ENCODE measurements around the gene HLA-G. TPM values are rescaled to one million over a fixed set of nuclear protein-coding genes. Genes with fewer than 3 reads are reported as not detected.
"Not testable (repeated sequence)": the region's sequence is repeated elsewhere in the genome, so short reads cannot be mapped to it uniquely, and the experiment has no call there.

HLA-G gene
- total RNA-seq (under 1 TPM in 1 of 2 donors, not detected in 1; 0.85 TPM), total RNA-seq (4.4 to 5.6 reads per million in 2 donors)

DNA sequence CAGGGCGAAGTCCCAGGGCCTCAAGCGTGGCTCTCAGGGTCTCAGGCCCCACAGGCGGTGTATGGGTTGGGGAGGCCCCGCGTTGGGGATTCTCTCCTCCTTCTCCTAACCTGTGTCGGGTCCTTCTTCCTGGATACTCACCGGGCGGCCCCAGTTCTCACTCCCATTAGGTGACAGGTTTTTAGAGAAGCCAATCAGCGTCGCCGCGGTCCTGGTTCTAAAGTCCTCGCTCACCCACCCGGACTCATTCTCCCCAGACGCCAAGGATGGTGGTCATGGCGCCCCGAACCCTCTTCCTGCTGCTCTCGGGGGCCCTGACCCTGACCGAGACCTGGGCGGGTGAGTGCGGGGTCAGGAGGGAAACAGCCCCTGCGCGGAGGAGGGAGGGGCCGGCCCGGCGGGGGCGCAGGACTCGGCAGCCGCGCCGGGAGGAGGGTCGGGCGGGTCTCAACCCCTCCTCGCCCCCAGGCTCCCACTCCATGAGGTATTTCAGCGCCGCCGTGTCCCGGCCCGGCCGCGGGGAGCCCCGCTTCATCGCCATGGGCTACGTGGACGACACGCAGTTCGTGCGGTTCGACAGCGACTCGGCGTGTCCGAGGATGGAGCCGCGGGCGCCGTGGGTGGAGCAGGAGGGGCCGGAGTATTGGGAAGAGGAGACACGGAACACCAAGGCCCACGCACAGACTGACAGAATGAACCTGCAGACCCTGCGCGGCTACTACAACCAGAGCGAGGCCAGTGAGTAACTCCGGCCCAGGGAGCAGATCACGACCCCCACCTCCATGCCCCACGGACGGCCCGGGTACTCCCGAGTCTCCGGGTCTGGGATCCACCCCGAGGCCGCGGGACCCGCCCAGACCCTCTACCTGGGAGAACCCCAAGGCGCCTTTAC, at the start of gene HLA-G:
Gene HLA-G (plus strand): TSS at position 247 of the 892 bp plus-strand sequence. CDS start 20 bp downstream, at position 267.
- no peak within 1 kb of the TSS for H3K27ac Mint-ChIP-seq
- DNase-seq (no peak), ATAC-seq (peak; percentile 32)
- peaks cover 12% of the 10 kb centered on the region for H3K4me1 Mint-ChIP-seq
- H3K4me3 Mint-ChIP-seq, result peak within 1 kb of the TSS; percentile 77
- peaks cover 74% of the 10 kb centered on the region for H3K27me3 Mint-ChIP-seq
- H3K36me3 Mint-ChIP-seq (ENCODE audit: low read depth), result peaks cover 6% of the 10 kb centered on the region
- H3K9me3 ChIP-seq (ENCODE audit: control insufficient read depth, low read length, poor library complexity, severe bottlenecking), result no peaks in the 10 kb centered on the region

DNA sequence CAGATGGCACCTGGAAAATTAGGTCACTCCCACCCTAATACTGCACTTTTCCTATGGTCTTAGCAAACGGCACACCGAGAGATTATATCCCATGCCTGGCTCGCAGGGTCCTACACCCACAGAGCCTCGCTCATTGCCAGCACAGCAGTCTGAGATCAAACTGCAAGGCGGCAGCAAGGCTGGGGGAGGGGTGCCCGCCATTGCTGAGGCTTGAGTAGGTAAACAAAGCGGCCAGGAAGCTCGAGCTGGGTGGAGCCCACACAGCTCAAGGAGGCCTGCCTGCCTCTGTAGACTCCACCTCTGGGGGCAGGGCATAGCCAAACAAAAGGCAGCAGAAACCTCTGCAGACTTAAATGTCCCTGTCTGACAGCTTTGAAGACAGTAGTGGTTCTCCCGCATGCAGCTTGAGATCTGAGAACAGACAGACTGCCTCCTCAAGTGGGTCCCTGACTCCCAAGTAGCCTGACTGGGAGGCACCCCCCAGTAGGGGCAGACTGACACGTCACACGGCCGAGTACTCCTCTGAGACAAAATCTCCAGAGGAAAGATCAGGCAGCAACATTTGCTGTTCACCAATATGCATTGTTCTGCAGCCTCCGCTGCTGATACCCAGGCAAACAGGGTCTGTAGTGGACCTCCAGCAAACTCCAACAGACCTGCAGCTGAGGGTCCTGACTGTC, 47.5 kb upstream of the HLA-G start:
- DNase-seq; H3K36me3 Mint-ChIP-seq (ENCODE audit: low read depth); H3K4me1 Mint-ChIP-seq; H3K27ac Mint-ChIP-seq; H3K4me3 Mint-ChIP-seq; ATAC-seq; H3K9me3 ChIP-seq (ENCODE audit: control insufficient read depth, low read length, poor library complexity, severe bottlenecking): not testable (repeated sequence)
- peaks cover 35% of the 10 kb centered on the region for H3K27me3 Mint-ChIP-seq

DNA sequence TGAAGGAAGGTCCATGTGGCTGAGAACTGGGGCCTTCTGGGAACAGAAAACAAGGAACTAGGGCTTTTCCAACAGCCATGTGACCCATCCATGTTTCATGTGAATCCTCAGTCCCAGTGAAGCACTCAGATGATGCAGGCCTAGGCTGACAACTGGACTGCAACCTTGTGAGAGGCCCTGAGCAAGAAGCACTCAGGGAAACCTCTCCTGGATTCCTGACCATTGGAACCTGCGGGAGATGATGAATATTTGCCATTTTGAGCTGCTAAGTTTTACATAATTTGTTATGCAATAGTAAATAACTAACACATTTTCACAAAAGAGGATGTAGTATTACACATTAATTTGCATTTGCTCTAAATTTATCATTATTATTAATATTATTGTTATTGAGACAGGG, 38.4 kb upstream of the HLA-G start:
- H3K4me1 Mint-ChIP-seq, result peaks cover 14% of the 10 kb centered on the region
- H3K27me3 Mint-ChIP-seq, result peaks cover 24% of the 10 kb centered on the region
- H3K4me3 Mint-ChIP-seq, result no peak overlapping the region
- H3K36me3 Mint-ChIP-seq (ENCODE audit: low read depth), result peaks cover 2% of the 10 kb centered on the region
- H3K27ac Mint-ChIP-seq, result no peak overlapping the region
- ATAC-seq (no peak), DNase-seq (no peak)
- no peaks in the 10 kb centered on the region for H3K9me3 ChIP-seq (ENCODE audit: control insufficient read depth, low read length, poor library complexity, severe bottlenecking)

DNA sequence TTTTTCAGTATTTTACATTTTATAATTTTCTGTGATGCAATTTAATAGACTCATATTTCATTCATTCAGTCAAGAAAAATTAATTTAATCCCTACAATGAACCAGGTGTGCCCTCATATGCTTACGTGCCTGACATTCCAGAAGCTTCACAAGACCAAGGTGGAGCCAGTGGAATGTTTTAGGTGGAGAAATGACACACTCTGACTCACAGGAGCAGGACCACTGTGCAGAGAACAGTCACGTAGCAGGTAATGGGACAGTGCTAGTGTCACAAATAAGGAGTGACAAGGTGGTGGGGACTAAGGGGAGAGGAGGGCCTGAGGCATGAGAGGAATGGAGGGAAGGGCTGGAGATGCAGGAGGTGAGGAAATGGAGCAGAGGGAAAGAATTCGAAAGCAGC, 37.0 kb upstream of the HLA-G start:
- DNase-seq (no peak), ATAC-seq (no peak)
- no peaks in the 10 kb centered on the region for H3K9me3 ChIP-seq (ENCODE audit: control insufficient read depth, low read length, poor library complexity, severe bottlenecking)
- H3K36me3 Mint-ChIP-seq (ENCODE audit: low read depth), result peaks cover 2% of the 10 kb centered on the region
- H3K27me3 Mint-ChIP-seq, result peaks cover 31% of the 10 kb centered on the region
- no peak overlapping the region for H3K27ac Mint-ChIP-seq
- peaks cover 15% of the 10 kb centered on the region for H3K4me1 Mint-ChIP-seq
- H3K4me3 Mint-ChIP-seq, result peak overlapping the region; percentile 60

DNA sequence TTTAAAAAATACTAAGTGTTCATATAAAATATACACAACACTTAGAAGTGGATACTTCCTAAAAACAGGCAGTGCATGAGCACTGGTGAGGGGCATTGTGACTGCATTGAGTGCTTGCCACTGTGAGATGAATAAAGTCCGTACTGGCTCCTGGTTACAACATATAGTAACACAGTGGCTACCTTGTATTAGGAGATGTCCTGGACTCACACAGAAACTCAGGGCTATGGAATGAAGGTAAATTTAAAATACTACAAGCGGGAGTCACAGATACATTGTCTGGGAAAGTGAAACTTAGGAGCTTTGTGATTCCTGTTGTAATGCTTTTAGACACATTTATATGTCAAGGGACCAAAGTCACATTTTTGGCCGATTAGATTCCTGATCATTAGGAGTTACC, 36.5 kb upstream of the HLA-G start:
- no peaks in the 10 kb centered on the region for H3K36me3 Mint-ChIP-seq (ENCODE audit: low read depth)

DNA sequence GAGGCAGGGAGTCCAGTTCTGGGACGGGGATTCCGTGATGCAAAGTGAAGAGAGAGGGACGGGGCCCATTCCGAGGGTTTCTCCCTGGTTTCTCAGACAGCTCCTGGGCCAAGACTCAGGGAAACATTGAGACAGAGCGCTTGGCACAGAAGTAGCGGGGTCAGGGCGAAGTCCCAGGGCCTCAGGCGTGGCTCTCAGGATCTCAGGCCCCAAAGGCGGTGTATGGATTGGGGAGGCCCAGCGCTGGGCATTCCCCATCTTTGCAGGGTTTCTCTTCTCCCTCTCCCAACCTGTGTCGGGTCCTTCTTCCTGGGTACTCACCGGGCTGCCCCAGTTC, 35.9 kb upstream of the HLA-G start:
- Mint-ChIP-seq H3K36me3 (ENCODE audit: low read depth) (no peaks in the 10 kb centered on the region), H3K27me3 (peaks cover 25% of the 10 kb centered on the region), H3K27ac (peak overlapping the region; percentile 67), H3K4me1 (peaks cover 15% of the 10 kb centered on the region), H3K4me3 (peak overlapping the region; percentile 89)
- H3K9me3 ChIP-seq (ENCODE audit: control insufficient read depth, low read length, poor library complexity, severe bottlenecking), result no peaks in the 10 kb centered on the region
- no peak for DNase-seq
- ATAC-seq, result no peak

More for the DNA sequence above, 36.5 kb upstream of the HLA-G start:
- Mint-ChIP-seq H3K27me3 (peaks cover 26% of the 10 kb centered on the region), H3K27ac (peak overlapping the region; percentile 67), H3K4me1 (peaks cover 15% of the 10 kb centered on the region), H3K4me3 (peak overlapping the region; percentile 89)
- no peaks in the 10 kb centered on the region for H3K9me3 ChIP-seq (ENCODE audit: control insufficient read depth, low read length, poor library complexity, severe bottlenecking)
- DNase-seq, result no peak
- ATAC-seq, result no peak

DNA sequence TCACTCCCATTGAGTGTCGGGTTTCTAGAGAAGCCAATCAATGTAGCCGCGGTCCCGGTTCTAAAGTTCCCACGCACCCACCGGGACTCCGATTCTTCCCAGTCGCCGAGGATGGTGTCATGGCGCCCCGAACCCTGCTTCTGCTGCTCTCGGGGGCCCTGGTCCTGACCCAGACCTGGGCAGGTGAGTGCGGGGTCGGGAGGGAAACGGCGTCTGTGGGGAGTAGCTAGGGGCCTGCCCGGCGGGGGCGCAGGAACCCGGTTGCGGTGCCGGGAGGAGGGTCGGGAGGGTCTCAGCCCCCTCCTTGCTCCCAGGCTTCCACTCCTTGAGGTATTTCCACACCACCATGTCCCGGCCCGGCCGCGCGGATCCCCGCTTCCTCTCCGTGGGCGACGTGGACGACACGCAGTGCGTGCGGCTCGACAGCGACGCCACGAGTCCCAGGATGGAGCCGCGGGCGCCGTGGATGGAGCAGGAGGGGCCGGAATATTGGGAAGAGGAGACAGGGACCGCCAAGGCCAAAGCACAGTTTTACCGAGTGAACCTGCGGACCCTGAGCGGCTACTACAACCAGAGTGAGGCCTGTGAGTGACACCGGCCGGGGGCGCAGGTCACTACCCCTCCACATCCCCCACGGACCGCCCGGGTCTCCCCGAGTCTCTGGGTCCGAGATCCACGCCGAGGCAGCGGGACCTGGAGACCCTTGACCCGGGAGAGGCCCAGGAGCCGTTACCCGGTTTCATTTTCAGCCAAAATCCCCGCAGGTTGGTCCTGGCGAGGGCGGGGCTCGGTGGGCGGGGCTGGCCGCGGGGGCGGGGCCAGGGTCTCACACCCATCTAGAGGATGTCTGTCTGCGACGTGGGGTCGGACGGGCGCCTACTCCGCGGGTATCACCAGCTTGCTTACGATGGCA, 35.2 kb upstream of the HLA-G start:
- H3K9me3 ChIP-seq (ENCODE audit: control insufficient read depth, low read length, poor library complexity, severe bottlenecking), result no peaks in the 10 kb centered on the region
- Mint-ChIP-seq H3K36me3 (ENCODE audit: low read depth) (no peaks in the 10 kb centered on the region), H3K4me3 (peak overlapping the region; percentile 89), H3K27me3 (peaks cover 19% of the 10 kb centered on the region), H3K4me1 (peaks cover 15% of the 10 kb centered on the region), H3K27ac (peak overlapping the region; percentile 67)
- ATAC-seq (peak; percentile 92), DNase-seq (peak; percentile 53 to 78 (median 63))

DNA sequence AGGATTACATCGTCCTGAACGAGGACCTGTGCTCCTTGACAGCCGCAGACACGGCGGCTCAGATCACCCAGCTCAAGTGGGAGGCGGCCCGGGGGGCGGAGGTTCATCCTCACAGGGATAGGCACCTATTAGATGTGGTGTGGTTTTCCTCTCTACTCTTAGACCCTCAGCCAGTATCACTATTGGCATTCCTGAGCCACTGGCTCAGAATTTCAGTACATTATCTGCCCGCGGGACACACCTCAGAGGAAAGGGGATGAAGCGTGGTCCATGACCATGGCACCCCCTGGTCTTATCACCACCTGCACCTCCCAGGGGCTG, 34.6 kb upstream of the HLA-G start:
- DNase-seq, result no peak
- H3K9me3 ChIP-seq (ENCODE audit: control insufficient read depth, low read length, poor library complexity, severe bottlenecking), result no peaks in the 10 kb centered on the region
- no peak for ATAC-seq
- Mint-ChIP-seq H3K4me3 (peak overlapping the region; percentile 89), H3K27ac (peak overlapping the region; percentile 67), H3K36me3 (ENCODE audit: low read depth) (no peaks in the 10 kb centered on the region), H3K4me1 (peaks cover 15% of the 10 kb centered on the region), H3K27me3 (peaks cover 15% of the 10 kb centered on the region)

DNA sequence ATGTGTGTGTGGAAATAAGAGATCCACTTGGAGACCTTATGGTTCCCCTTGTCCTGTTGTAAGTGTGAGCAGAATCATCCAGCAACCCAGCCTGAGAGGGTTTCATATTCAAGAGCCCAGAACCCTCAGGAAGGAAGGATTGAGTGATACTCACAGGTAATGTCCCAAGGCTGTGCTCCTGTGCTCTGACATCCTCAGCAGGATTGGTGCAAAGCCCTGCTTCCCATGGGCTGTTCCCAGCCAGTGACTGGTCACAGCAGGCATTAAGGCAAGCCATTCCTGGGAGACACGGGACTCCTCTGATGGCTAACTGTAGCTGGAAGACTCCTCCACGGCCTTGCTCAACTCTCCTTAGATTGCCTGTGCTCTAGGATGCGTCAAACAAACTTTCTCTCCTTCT, 33.8 kb upstream of the HLA-G start:
- no peak overlapping the region for H3K4me3 Mint-ChIP-seq
- no peak for DNase-seq
- H3K4me1 Mint-ChIP-seq, result peaks cover 15% of the 10 kb centered on the region
- H3K9me3 ChIP-seq (ENCODE audit: control insufficient read depth, low read length, poor library complexity, severe bottlenecking), result no peaks in the 10 kb centered on the region
- peaks cover 22% of the 10 kb centered on the region for H3K27me3 Mint-ChIP-seq
- ATAC-seq, result no peak
- H3K36me3 Mint-ChIP-seq (ENCODE audit: low read depth), result peaks cover 3% of the 10 kb centered on the region
- no peak overlapping the region for H3K27ac Mint-ChIP-seq

DNA sequence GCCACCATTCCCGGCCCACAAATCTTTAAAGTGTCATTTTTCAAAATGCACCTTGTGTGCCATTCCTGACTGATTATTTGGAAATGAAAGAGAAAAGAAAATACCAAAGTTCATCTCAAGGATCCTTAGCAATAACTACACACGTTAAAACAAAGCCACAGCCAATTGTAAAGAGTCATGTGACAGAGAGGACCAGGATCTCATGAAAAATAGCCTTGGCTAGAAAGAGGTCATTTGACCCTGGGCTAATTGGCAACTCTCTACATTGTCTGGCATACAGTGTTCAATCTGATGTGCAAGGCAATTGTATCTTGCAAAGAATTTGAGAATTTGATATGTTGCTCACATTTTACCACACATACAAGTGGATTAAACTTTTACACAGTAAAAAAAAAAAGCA, 31.6 kb upstream of the HLA-G start:
- H3K4me1 Mint-ChIP-seq, result peaks cover 15% of the 10 kb centered on the region
- ATAC-seq (no peak), DNase-seq (no peak)
- H3K4me3 Mint-ChIP-seq, result no peak overlapping the region
- H3K27ac Mint-ChIP-seq, result no peak overlapping the region
- peaks cover 3% of the 10 kb centered on the region for H3K36me3 Mint-ChIP-seq (ENCODE audit: low read depth)
- H3K9me3 ChIP-seq (ENCODE audit: control insufficient read depth, low read length, poor library complexity, severe bottlenecking), result no peaks in the 10 kb centered on the region
- H3K27me3 Mint-ChIP-seq, result peaks cover 23% of the 10 kb centered on the region

DNA sequence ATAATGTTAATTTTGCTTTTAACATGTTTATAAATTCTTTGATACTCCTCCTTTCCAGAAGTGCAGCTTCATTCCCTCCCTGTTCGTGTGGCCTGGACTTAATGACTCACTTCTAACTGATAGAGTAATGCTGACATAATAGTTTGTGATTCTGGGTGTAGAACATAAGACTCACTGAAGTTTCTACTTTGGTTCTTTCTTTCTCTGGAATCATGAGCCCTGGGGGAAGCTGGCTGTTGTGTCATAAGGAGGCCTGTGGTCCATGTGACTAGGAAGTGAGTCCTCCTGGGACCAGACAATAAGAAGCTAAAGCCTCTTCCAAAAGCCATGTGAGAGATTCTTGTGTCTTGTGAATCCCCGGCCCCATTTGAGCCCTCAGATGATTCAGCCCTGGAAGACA, 30.5 kb upstream of the HLA-G start:
- Mint-ChIP-seq H3K4me3 (no peak overlapping the region), H3K4me1 (peaks cover 7% of the 10 kb centered on the region), H3K27ac (no peak overlapping the region), H3K36me3 (ENCODE audit: low read depth) (peaks cover 3% of the 10 kb centered on the region), H3K27me3 (peaks cover 28% of the 10 kb centered on the region)
- no peaks in the 10 kb centered on the region for H3K9me3 ChIP-seq (ENCODE audit: control insufficient read depth, low read length, poor library complexity, severe bottlenecking)
- ATAC-seq (no peak), DNase-seq (no peak)

DNA sequence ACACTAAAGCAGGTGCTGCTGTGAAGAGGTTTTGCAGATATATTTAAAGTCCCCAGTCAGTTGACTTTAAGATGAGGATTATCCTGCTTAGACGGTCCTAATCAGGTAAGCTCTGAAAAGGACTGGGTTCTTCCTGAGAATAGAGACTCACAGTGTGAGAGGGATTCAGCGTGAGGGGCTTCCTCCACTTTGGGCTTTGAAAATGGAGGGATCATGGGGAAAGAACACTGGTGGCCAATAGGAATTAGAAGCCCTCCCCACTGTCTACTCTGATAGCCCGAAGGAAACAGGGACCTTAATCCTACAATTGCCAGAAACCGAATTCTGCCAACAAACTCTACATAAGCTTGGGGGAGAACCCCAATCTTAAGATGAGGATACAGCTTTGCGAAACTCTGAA, 29.7 kb upstream of the HLA-G start:
- ATAC-seq (no peak), DNase-seq (no peak)
- H3K36me3 Mint-ChIP-seq (ENCODE audit: low read depth), result peaks cover 3% of the 10 kb centered on the region
- H3K9me3 ChIP-seq (ENCODE audit: control insufficient read depth, low read length, poor library complexity, severe bottlenecking), result no peaks in the 10 kb centered on the region
- H3K27me3 Mint-ChIP-seq, result peaks cover 28% of the 10 kb centered on the region
- H3K4me3 Mint-ChIP-seq, result no peak overlapping the region
- H3K27ac Mint-ChIP-seq, result no peak overlapping the region
- H3K4me1 Mint-ChIP-seq, result peaks cover 7% of the 10 kb centered on the region

DNA sequence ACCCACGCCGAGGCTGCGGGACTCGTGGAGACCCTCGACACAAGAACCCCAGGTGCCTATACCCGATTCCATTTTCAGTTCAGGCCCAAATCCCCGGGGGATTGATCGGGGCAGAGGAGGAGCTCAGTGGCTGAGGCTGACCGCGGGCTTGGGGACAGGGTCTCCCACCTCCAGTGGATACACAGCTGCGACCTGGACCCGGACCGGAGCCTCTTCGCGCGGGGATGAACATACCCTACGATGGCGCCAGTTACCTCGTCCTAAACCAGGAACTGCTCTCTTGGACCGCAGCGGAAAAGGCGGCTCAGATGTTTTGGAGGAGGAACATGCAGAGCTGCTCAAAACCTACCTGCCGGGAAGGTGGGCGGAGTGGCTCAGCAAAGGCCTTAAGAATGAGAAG, 27.4 kb upstream of the HLA-G start:
- H3K27ac Mint-ChIP-seq, result no peak overlapping the region
- H3K9me3 ChIP-seq (ENCODE audit: control insufficient read depth, low read length, poor library complexity, severe bottlenecking), result no peaks in the 10 kb centered on the region
- ATAC-seq (no peak), DNase-seq (no peak)
- H3K36me3 Mint-ChIP-seq (ENCODE audit: low read depth), result peaks cover 5% of the 10 kb centered on the region
- H3K4me3 Mint-ChIP-seq, result no peak overlapping the region
- peaks cover 24% of the 10 kb centered on the region for H3K27me3 Mint-ChIP-seq
- no peaks in the 10 kb centered on the region for H3K4me1 Mint-ChIP-seq

Data from T-helper 17 cell (primary cell).